Lower leg skin (tissue), 4 donors: ENCODE data around the gene CHEK2. TPM values are rescaled to one million over a fixed set of nuclear protein-coding genes. Genes with fewer than 3 reads are reported as not detected.

Experiments
- DNase-seq, 2 donors: peaks; one replicate each; pipeline ENCODE4 v3.0.0-alpha.2; 2019; ENCODE audit warnings: low spot score in 2 of 2
- H3K4me3 ChIP-seq: fragments of 200-600 bp; sonication (generic); 2 replicates; pipeline ENCODE4 v1.5.1; 2017; ENCODE audit warnings: mild to moderate bottlenecking, low read depth; ENCODE audit not compliant: poor library complexity, severe bottlenecking
- CTCF ChIP-seq, 3 donors: fragments of 450-650 bp; IDR thresholded peaks; one replicate each; pipeline ENCODE4 v1.5.1; 2016; ENCODE audit warnings: antibody characterized with exemption in 3 of 3, mild to moderate bottlenecking in 3 of 3, moderate library complexity in 2 of 3
- POLR2A ChIP-seq, 2 donors: fragments of 450-650 bp; IDR thresholded peaks; one replicate each; pipeline ENCODE4 v1.6.1; 2016 to 2017; ENCODE audit warnings: antibody characterized with exemption in 2 of 2, mild to moderate bottlenecking in 1 of 2, moderate library complexity in 1 of 2
- WGBS, 2 donors: methylation state at CpG; one replicate each; pipeline ENCODE4 v1.1.5; 2018; 5-methylcytosine and 5-hydroxymethylcytosine counted together
- intact Hi-C: fragments of 100-400 bp; cut with DNase I; formaldehyde crosslinking; loops from one replicate; pipeline ENCODE4 v1.15.0; 2023; ENCODE audit warnings: low total_unique reads
- total RNA-seq, 4 donors: library from RNA; depleted of rRNA; stranded (reverse); fragments of >200 nt; gene quantifications; one replicate each; pipeline ENCODE4 v1.1.0, GENCODE V29; 2016

The CHEK2 gene
- total RNA-seq, 4 donors from 2014 or later = 3.3 to 12.2 (median 6.1) TPM

DNA sequence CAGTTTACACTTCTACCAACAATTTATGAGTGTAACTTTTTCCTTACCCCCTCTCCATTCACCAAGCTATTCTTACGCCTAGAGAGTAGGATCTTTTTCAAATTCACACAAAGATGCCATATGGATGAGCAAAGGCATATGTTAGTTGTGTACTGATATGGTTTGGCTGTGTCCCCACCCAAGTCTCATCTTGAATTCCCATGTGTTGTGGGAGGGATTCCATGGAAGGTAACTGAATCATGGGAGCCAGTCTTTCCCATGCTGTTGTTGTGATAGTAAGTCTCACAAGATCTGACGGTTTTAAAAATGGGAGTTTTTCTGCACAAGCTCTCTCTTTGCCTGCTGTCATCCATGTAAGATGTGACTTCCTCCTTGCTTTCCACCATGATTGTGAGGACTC, 102.3 kb downstream of the CHEK2 start:
- no peak overlapping the region for H3K4me3 ChIP-seq
- TF ChIP-seq CTCF (IDR thresholded peaks at IDR 0.05) = no peak
- no peak for TF ChIP-seq POLR2A (IDR thresholded peaks at IDR 0.05)
- intact Hi-C loops = no loop called here
- no peak for DNase-seq
- WGBS, 2 donors = 92 to 99% methylated on average over 2 of the region's 2 CpGs

Other genes starting within 250 kb of the CHEK2 start
- gene TTC28, start 62.0 kb downstream of the CHEK2 start, total RNA-seq = 10 to 100 TPM; 10.2 to 23.8 (median 13.4) TPM
- 10 to 100 TPM; 17.5 to 27.0 (median 21.4) TPM for gene HSCB, start 219 bp upstream of the CHEK2 start, total RNA-seq
- 10 to 100 TPM; 15.1 to 20.8 (median 16.7) TPM for gene CCDC117, start 30.9 kb upstream of the CHEK2 start, total RNA-seq
- 100 to 1,000 TPM; 128 to 256 (median 191) TPM for gene XBP1, start 58.7 kb upstream of the CHEK2 start, total RNA-seq
- 10 to 100 TPM; 17.2 to 22.8 (median 19.5) TPM for gene ZNRF3, start 141.8 kb upstream of the CHEK2 start, total RNA-seq